ENCODE data around the gene KCTD13.

- no peak for TF ChIP-seq CTCF (IDR thresholded peaks at IDR 0.05)
- TF ChIP-seq EP300 (IDR thresholded peaks at IDR 0.05; ENCODE audit: low read depth), result no peak
- TF ChIP-seq POLR2A (IDR thresholded peaks at IDR 0.05), result no peak
- TF ChIP-seq POLR2AphosphoS5 (IDR thresholded peaks at IDR 0.05), result no peak
These were observed 57.5 kb downstream of the KCTD13 start for GRCh38 chr16:29868396-29869009.
